Neural progenitor cell (in vitro differentiated cells): ENCODE results near the gene MEIOSIN.

ENCODE experiments used
- EZH2 ChIP-seq: fragments of 200-600 bp; sonication (generic); IDR thresholded peaks from 2 replicates; pipeline ENCODE4 v1.6.1; 2017; ENCODE audit warnings: antibody characterized with exemption, mild to moderate bottlenecking, moderate library complexity
- EZH2phosphoT487 ChIP-seq: fragments of 200-600 bp; sonication (generic); IDR thresholded peaks from 2 replicates; pipeline ENCODE4 v1.6.1; 2017; ENCODE audit warnings: antibody characterized with exemption
- TF ChIP-seq, protein P1 (sequence below): fragments of 200-600 bp; sonication (generic); IDR thresholded peaks from 2 replicates; pipeline ENCODE4 v1.5.1; 2017; ENCODE audit warnings: antibody characterized with exemption, mild to moderate bottlenecking

- no peak for TF ChIP-seq EZH2
- TF ChIP-seq, protein P1, sequence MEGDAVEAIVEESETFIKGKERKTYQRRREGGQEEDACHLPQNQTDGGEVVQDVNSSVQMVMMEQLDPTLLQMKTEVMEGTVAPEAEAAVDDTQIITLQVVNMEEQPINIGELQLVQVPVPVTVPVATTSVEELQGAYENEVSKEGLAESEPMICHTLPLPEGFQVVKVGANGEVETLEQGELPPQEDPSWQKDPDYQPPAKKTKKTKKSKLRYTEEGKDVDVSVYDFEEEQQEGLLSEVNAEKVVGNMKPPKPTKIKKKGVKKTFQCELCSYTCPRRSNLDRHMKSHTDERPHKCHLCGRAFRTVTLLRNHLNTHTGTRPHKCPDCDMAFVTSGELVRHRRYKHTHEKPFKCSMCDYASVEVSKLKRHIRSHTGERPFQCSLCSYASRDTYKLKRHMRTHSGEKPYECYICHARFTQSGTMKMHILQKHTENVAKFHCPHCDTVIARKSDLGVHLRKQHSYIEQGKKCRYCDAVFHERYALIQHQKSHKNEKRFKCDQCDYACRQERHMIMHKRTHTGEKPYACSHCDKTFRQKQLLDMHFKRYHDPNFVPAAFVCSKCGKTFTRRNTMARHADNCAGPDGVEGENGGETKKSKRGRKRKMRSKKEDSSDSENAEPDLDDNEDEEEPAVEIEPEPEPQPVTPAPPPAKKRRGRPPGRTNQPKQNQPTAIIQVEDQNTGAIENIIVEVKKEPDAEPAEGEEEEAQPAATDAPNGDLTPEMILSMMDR: no peak
- TF ChIP-seq EZH2phosphoT487: no peak
These were observed 71.1 kb downstream of the MEIOSIN start for GRCh38 chr19:45804140-45804958.
